Effector memory CD8-positive, alpha-beta T cell (primary cell): Measurements from ENCODE around the gene PFAS.

Experiments used
- ATAC-seq: fragments of 150-1000 bp; cut with Tn5 transposase; replicated peaks from 2 replicates; pipeline ENCODE4 v1.10.0; 2021; ENCODE audit warnings: mild to moderate bottlenecking, moderate library complexity
- DNase-seq, 3 experiments: peaks; one replicate each; pipeline ENCODE4 v3.0.0; 2021
- H3K27ac Mint-ChIP-seq, 2 donors: one replicate each; pipeline ENCODE4 v1.8.0; 2022; ENCODE audit warnings: mild to moderate bottlenecking in 2 of 2, mixed read lengths in 2 of 2, moderate library complexity in 2 of 2
- H3K27me3 Mint-ChIP-seq, 2 donors: one replicate each; pipeline ENCODE4 v1.8.0; 2022; ENCODE audit warnings: mixed read lengths in 2 of 2
- H3K36me3 Mint-ChIP-seq: one replicate; pipeline ENCODE4 v1.8.0; 2022; ENCODE audit warnings: mild to moderate bottlenecking, moderate library complexity, mixed read lengths; ENCODE audit not compliant: insufficient read depth
- H3K4me1 Mint-ChIP-seq, 2 donors: one replicate each; pipeline ENCODE4 v1.8.0; 2022; ENCODE audit warnings: low read depth in 2 of 2, mixed read lengths in 2 of 2
- H3K4me3 Mint-ChIP-seq, 2 donors: one replicate each; pipeline ENCODE4 v1.8.0; 2022; ENCODE audit warnings: mild to moderate bottlenecking in 2 of 2, mixed read lengths in 2 of 2, moderate library complexity in 2 of 2
- H3K9me3 Mint-ChIP-seq, 2 donors: one replicate each; pipeline ENCODE4 v1.8.0; 2022; ENCODE audit warnings: mixed read lengths in 2 of 2

The PFAS gene

DNA sequence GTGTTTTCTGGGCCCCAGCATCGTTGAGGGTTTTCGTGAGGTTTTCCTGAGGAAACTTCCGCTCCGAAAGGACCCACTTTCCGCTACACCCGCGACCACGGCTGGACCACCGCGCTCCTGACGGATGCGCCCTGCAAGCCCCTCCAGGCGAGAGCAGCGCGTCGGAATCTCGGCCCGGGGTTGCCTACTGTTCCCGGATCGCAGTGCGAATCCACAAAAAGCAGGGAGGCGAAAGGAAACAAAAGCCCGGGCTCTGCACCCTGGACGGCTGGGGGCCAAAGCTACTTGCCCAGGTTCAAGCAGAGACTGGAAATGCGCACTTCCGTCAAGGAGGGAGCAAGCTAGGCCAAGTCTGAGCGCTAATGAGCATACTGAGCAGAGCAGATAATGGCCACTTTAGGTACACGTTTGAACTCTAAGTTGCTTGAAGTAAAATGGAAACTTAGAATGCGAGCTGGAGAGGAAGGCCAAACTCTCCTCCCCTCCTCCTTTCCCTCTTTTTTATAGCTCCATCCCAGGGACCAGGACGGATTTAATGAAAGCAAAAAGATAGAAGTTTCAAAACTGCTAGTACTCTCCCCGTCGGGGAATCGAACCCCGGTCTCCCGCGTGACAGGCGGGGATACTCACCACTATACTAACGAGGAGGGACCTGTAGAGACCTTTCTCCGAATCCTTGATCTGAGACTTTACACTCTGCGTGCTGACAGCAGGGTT, 27.3 kb upstream of the PFAS start:
- ATAC-seq (peak; percentile 64), DNase-seq (peak; percentile 94 to 98 (median 94))
- peaks cover 0 to 2% of the 10 kb centered on the region in 2 donors for H3K9me3 Mint-ChIP-seq
- peaks cover 71% of the 10 kb centered on the region for H3K36me3 Mint-ChIP-seq
- H3K4me1 Mint-ChIP-seq, result peaks cover 49 to 53% of the 10 kb centered on the region in 2 donors
- H3K27ac Mint-ChIP-seq, result peak overlapping the region; percentile 100
- H3K4me3 Mint-ChIP-seq, result peak overlapping the region; percentile 91 to 99
- H3K27me3 Mint-ChIP-seq, result peaks cover 12 to 22% of the 10 kb centered on the region in 2 donors

GRCh38 chr17:8222380-8222629, 26.8 kb upstream of the PFAS start:
- H3K4me3 Mint-ChIP-seq, result peak overlapping the region; percentile 91 to 99
- ATAC-seq (no peak), DNase-seq (no peak)
- peaks cover 0 to 2% of the 10 kb centered on the region in 2 donors for H3K9me3 Mint-ChIP-seq
- peak overlapping the region; percentile 100 for H3K27ac Mint-ChIP-seq
- H3K36me3 Mint-ChIP-seq, result peaks cover 76% of the 10 kb centered on the region
- H3K27me3 Mint-ChIP-seq, result peaks cover 12 to 22% of the 10 kb centered on the region in 2 donors
- H3K4me1 Mint-ChIP-seq, result peaks cover 53 to 58% of the 10 kb centered on the region in 2 donors

- peak; percentile 89 to 92 (median 90) for DNase-seq
- ATAC-seq, result peak; percentile 53
- H3K9me3 Mint-ChIP-seq, result peaks cover 0 to 2% of the 10 kb centered on the region in 2 donors
- peaks cover 81% of the 10 kb centered on the region for H3K36me3 Mint-ChIP-seq
- peak overlapping the region; percentile 100 for H3K27ac Mint-ChIP-seq
- peaks cover 12 to 22% of the 10 kb centered on the region in 2 donors for H3K27me3 Mint-ChIP-seq
- peak overlapping the region; percentile 91 to 99 for H3K4me3 Mint-ChIP-seq
- peaks cover 58 to 63% of the 10 kb centered on the region in 2 donors for H3K4me1 Mint-ChIP-seq
These were observed 26.3 kb upstream of the PFAS start for GRCh38 chr17:8222630-8223355.

DNA sequence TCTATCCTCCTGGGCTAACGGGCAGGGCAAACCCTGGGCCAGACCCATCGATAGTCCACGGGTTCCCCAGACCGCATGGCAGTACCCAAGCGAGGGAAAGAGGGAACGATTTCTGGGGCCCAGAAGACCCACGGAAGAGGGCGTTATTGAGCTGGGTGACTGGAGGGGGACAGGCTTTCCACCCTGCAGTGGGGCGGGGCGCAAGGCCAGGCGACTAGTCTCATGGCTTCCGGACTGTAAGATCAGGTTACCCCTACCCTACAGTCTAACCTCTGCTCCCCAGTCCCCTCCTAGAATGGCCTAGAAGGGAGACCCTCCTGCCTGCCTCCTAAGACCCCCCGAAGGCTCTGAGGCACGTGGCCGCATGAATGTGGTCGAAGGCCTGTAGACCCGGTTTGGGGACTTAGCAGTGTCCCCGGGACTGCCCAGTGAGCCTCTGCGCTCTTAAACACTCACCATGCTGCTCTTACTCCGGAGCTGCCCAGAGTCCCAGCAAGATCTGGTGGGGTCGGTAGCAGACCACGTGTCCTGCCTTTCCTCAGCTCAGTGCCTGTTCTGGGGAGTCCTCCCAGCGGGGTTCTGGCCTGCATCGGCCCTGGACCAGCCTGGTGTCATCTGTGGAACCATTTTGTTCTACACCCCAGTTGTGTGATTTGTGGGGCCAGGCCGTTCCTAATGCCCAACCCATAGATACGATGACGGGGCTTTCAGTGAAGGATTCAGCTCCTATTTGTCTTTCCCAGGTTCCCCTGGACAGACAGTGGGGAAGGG, 25.5 kb upstream of the PFAS start:
- peak overlapping the region; percentile 91 to 99 for H3K4me3 Mint-ChIP-seq
- peaks cover 0 to 2% of the 10 kb centered on the region in 2 donors for H3K9me3 Mint-ChIP-seq
- H3K36me3 Mint-ChIP-seq, result peaks cover 88% of the 10 kb centered on the region
- H3K27ac Mint-ChIP-seq, result peak overlapping the region; percentile 100
- H3K27me3 Mint-ChIP-seq, result peaks cover 12 to 22% of the 10 kb centered on the region in 2 donors
- ATAC-seq (no peak), DNase-seq (peak in 2 of 3 experiments; percentile 38 to 42)
- peaks cover 59 to 64% of the 10 kb centered on the region in 2 donors for H3K4me1 Mint-ChIP-seq

- DNase-seq (no peak), ATAC-seq (no peak)
- peak overlapping the region; percentile 91 to 99 for H3K4me3 Mint-ChIP-seq
- H3K36me3 Mint-ChIP-seq, result peaks cover 89% of the 10 kb centered on the region
- peaks cover 0 to 2% of the 10 kb centered on the region in 2 donors for H3K9me3 Mint-ChIP-seq
- H3K27me3 Mint-ChIP-seq, result peaks cover 12 to 22% of the 10 kb centered on the region in 2 donors
- peaks cover 56 to 70% of the 10 kb centered on the region in 2 donors for H3K4me1 Mint-ChIP-seq
- H3K27ac Mint-ChIP-seq, result peak overlapping the region; percentile 100
These were observed 23.9 kb upstream of the PFAS start for GRCh38 chr17:8224891-8225812.

- ATAC-seq (peak; percentile 3), DNase-seq (peak; percentile 68 to 90 (median 68))
- H3K9me3 Mint-ChIP-seq, result no peaks in the 10 kb centered on the region
- H3K36me3 Mint-ChIP-seq, result peaks cover 89% of the 10 kb centered on the region
- peak overlapping the region; percentile 36 to 65 for H3K4me3 Mint-ChIP-seq
- H3K27me3 Mint-ChIP-seq, result peaks cover 7 to 18% of the 10 kb centered on the region in 2 donors
- H3K4me1 Mint-ChIP-seq, result peaks cover 52 to 66% of the 10 kb centered on the region in 2 donors
- H3K27ac Mint-ChIP-seq, result peak overlapping the region; percentile 94 to 97
These were observed 23.1 kb upstream of the PFAS start for GRCh38 chr17:8225813-8226535.

- ATAC-seq (no peak), DNase-seq (peak in 1 of 3 experiments; percentile 43)
- H3K4me1 Mint-ChIP-seq, result peaks cover 48 to 62% of the 10 kb centered on the region in 2 donors
- peak overlapping the region; percentile 94 to 97 for H3K27ac Mint-ChIP-seq
- peaks cover 89% of the 10 kb centered on the region for H3K36me3 Mint-ChIP-seq
- peak overlapping the region; percentile 36 to 65 for H3K4me3 Mint-ChIP-seq
- no peaks in the 10 kb centered on the region for H3K9me3 Mint-ChIP-seq
- H3K27me3 Mint-ChIP-seq, result peaks cover 4 to 14% of the 10 kb centered on the region in 2 donors
These were observed 22.4 kb upstream of the PFAS start for GRCh38 chr17:8226536-8227237.

DNA sequence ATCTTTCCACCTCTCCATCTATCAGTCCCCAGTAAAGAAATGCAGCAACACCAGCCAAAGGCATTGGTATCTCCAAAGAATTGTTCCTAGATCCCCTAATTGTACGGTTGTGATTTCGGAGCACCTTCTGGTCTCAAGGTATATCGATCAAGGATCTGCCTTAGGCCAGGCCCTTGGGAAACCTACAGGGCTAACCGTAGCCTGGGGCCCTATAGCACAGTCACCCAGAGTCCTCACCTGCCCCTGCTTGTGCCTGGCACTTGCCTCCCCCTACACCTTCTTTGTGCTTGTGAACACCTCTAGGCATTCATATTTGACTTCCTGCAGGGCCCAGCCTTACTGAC, 21.9 kb upstream of the PFAS start:
- DNase-seq, result no peak
- Mint-ChIP-seq H3K4me1 (peaks cover 45 to 58% of the 10 kb centered on the region in 2 donors), H3K27me3 (peaks cover 4 to 9% of the 10 kb centered on the region in 2 donors), H3K9me3 (no peaks in the 10 kb centered on the region), H3K27ac (peak overlapping the region; percentile 94 to 97), H3K36me3 (peaks cover 88% of the 10 kb centered on the region), H3K4me3 (peak overlapping the region; percentile 36 to 65)
- no peak for ATAC-seq

DNA sequence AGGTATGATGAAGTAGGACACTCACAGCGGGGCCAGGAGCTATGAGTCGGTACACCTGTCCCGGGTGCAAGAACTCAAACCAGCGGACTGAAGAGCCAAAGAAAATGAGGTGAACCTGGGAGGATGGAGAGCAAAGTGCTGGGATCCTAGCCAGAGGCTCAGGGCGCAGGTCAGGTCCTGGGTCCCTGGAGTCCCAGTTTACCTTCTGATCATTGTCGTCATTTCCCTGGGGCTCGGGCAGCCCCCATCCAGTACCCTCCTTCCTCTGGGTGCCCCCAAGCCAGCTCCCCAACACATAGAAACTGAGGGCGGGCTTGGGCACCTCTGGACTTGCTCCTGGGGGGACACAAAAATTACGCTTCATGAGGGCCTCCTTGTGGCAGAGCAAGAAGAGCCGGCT, 17.4 kb upstream of the PFAS start:
- Mint-ChIP-seq H3K27me3 (no peaks in the 10 kb centered on the region), H3K27ac (peak overlapping the region; percentile 44 to 54), H3K9me3 (no peaks in the 10 kb centered on the region), H3K36me3 (peaks cover 93% of the 10 kb centered on the region), H3K4me1 (peaks cover 15 to 33% of the 10 kb centered on the region in 2 donors), H3K4me3 (no peak overlapping the region)
- DNase-seq (no peak), ATAC-seq (no peak)

DNA sequence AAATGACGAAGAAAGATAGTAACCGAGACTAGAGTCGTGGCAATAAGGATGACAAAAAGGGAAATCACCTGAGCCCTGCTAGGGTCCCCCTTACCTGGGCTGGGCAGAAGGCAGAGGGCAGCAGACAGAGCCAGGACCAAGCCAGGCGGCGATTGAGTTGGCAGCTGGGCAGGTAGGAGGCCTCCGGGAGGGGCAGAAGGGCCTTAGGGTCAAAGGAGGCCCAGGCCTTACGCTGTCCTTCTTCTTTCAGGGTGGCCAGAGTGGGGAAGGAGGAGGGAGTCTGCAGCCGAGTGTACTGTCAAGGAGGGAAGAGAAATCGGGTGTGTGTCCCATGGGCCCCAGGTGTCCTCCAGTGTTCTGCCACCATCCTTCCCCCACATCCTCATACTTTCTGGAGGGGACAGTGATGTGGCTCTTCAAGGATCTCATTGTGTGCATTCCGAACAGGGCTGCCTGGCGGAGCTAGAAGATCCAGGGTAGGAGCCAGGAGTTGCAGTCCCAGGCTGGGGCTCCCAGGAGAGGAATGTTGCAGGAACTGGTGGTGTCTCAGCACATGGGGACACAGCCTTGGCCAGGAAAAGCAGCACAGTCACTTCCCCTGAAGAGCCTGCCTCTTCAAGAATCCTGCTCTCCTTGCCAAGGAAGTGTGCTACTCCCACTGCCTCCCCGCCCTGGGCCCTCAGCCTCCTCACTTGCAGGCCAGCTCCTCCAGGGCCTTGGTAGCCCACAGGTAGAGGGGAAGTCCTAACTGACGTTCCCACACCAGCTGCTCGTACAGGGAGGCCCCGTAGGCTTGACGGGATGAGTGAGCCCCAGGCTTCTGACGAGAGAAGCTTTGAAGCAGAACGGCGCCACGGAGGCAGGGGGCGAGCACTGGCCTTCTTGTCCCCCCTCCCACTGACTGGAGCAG, 14.5 kb upstream of the PFAS start:
- no peaks in the 10 kb centered on the region for H3K27me3 Mint-ChIP-seq
- H3K36me3 Mint-ChIP-seq, result peaks cover 95% of the 10 kb centered on the region
- DNase-seq (no peak), ATAC-seq (no peak)
- H3K4me3 Mint-ChIP-seq, result no peak overlapping the region
- H3K27ac Mint-ChIP-seq, result no peak overlapping the region
- H3K4me1 Mint-ChIP-seq, result peaks cover 8 to 22% of the 10 kb centered on the region in 2 donors
- H3K9me3 Mint-ChIP-seq, result no peaks in the 10 kb centered on the region

DNA sequence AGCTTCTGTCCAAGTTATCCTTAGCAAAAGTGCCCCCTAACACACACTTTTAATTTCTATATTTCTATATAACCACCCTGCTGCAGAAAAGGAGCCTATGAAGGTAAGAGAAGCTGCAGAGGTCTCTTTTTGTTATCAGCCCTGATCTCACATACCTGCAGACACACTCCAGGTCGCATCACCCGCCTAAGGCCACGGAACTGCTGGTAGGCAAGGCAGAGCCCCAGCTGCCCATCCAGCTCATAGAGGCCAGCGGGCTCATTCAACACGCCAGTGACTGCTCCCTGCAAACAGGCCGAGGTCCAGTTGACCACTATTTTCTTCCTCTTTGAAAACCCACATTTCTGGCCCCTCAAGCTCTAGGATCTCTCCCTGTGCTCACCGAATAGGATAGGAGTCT, 13.4 kb upstream of the PFAS start:
- DNase-seq (no peak), ATAC-seq (no peak)
- H3K4me1 Mint-ChIP-seq, result peaks cover 10 to 20% of the 10 kb centered on the region in 2 donors
- H3K36me3 Mint-ChIP-seq, result peaks cover 96% of the 10 kb centered on the region
- H3K9me3 Mint-ChIP-seq, result no peaks in the 10 kb centered on the region
- no peaks in the 10 kb centered on the region for H3K27me3 Mint-ChIP-seq
- no peak overlapping the region for H3K27ac Mint-ChIP-seq
- no peak overlapping the region for H3K4me3 Mint-ChIP-seq
